Stimulated activated CD8-positive, alpha-beta memory T cell treated with anti-CD3 and anti-CD28 coated beads, Interleukin-7, amount 100 ng/mL, for 1 hour (primary cell): ENCODE measurements around the gene WDHD1.
"Not testable (repeated sequence)": the region's sequence is repeated elsewhere in the genome, so short reads cannot be mapped to it uniquely, and the experiment has no call there.

Experiments used
- DNase-seq, 2 donors: peaks; one replicate each; pipeline ENCODE4 v3.0.0-alpha.2; 2020; ENCODE audit warnings: low read depth in 2 of 2

The WDHD1 gene

GRCh38 chr14:54955143-54955542 is 71.8 kb downstream of the WDHD1 start:
- no peak for DNase-seq

GRCh38 chr14:54953609-54954008 is 73.3 kb downstream of the WDHD1 start:
- not testable (repeated sequence) for DNase-seq

- not testable (repeated sequence) for DNase-seq
These were observed 74.1 kb downstream of the WDHD1 start for GRCh38 chr14:54952803-54953202.

- DNase-seq = no peak
These were observed 79.7 kb downstream of the WDHD1 start for GRCh38 chr14:54947230-54947629.

- no peak for DNase-seq
These were observed 80.4 kb downstream of the WDHD1 start for GRCh38 chr14:54946500-54946899.

GRCh38 chr14:54944737-54945391 is 82.0 kb downstream of the WDHD1 start:
- DNase-seq = no peak

GRCh38 chr14:54942913-54943312 is 84.0 kb downstream of the WDHD1 start:
- no peak for DNase-seq

- DNase-seq = no peak
These were observed 90.1 kb downstream of the WDHD1 start for GRCh38 chr14:54936816-54937215.

GRCh38 chr14:54935958-54936357 is 90.9 kb downstream of the WDHD1 start:
- DNase-seq = no peak

- no peak for DNase-seq
These were observed 91.8 kb downstream of the WDHD1 start for GRCh38 chr14:54935100-54935499.

- DNase-seq = no peak
These were observed 93.9 kb downstream of the WDHD1 start for GRCh38 chr14:54933006-54933405.

- no peak for DNase-seq
These were observed 95.1 kb downstream of the WDHD1 start for GRCh38 chr14:54931598-54932340.

- no peak for DNase-seq
These were observed 95.8 kb downstream of the WDHD1 start for GRCh38 chr14:54931101-54931500.

GRCh38 chr14:54929556-54929955 is 97.3 kb downstream of the WDHD1 start:
- DNase-seq = no peak

- DNase-seq = no peak
These were observed 98.7 kb downstream of the WDHD1 start for GRCh38 chr14:54928216-54928615.

- DNase-seq = no peak
These were observed 99.3 kb downstream of the WDHD1 start for GRCh38 chr14:54927551-54927950.

- DNase-seq = not testable (repeated sequence)
These were observed 100.3 kb downstream of the WDHD1 start for GRCh38 chr14:54926570-54926969.

GRCh38 chr14:54922598-54922997 is 104.3 kb downstream of the WDHD1 start:
- no peak for DNase-seq

GRCh38 chr14:54920052-54920451 is 106.8 kb downstream of the WDHD1 start:
- no peak for DNase-seq

GRCh38 chr14:54919330-54919729 is 107.6 kb downstream of the WDHD1 start:
- DNase-seq = no peak

GRCh38 chr14:54918427-54918826 is 108.5 kb downstream of the WDHD1 start:
- no peak for DNase-seq

GRCh38 chr14:54916101-54916500 is 110.8 kb downstream of the WDHD1 start:
- no peak for DNase-seq

- DNase-seq = no peak
These were observed 116.9 kb downstream of the WDHD1 start for GRCh38 chr14:54909817-54910558.
